T-helper 22 cell (primary cell): ENCODE results near the gene FGF2.

ENCODE experiments used
- DNase-seq: peaks from one replicate; pipeline ENCODE4 v3.0.0-alpha.2; 2020; ENCODE audit warnings: low read depth

FGF2 gene

DNA sequence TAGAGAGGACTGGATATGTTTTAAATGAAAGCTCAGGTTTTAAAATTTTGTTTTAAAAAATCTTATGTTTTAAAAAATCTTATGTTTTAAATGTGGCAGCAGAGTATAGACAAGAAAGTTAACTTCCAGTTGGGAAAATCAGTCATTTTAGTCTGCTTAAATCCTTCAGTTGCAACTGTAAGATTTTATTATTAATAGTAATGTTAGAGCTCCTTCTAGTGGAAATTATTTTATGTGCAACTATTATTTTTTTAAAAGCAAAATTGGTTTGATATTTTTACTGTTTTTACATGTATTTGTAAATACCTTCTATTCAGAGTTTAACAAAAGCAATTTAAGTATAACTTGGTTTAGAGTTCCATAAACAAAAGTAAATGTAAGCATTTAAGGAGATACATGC, 104.2 kb downstream of the FGF2 start:
- no peak for DNase-seq

DNA sequence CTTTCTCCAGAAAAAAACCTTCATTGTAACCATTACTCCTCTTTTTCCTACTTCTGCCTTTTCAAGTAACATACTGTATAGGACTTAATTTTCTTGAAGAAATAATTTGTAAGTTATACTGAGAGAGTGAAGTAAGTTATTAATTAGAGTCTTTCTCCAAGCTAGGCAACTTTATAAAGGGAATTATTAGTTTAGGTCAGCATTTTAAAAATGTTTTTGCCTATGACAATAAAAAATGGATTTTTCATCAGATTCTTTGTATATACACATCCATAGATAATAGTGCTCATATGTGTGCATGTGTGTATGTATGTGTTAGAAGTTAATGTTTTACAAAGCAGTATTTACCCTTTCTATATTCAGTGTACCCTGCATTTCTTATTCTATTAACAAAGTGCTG, 106.1 kb downstream of the FGF2 start:
- no peak for DNase-seq

GRCh38 chr4:122945136-122945535, 118.5 kb downstream of the FGF2 start:
- peak; percentile 17 for DNase-seq

DNA sequence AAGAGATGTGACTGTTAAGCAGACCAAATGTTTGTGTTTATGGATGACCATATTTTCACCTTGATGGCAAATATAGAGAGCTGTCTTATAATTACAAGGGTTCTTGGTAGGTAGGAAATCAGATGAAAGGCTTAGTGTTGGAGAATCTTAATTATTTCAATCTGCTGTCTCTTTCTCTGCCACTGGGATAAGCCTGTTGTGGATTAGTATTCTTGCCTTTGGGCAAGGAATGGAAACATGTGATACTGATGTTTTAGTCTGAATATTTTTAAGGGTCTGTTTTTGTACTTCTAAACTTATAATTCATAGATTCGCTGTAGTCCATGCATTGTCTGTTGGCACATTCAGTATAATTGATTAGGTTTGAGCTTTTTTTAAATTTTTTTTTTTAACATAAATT, 119.5 kb downstream of the FGF2 start:
- no peak for DNase-seq
